ENCODE data around the gene DMRTC2.

Gene DMRTC2

GRCh38 chr19:41889896-41890295, 45.1 kb downstream of the DMRTC2 start:
- TF ChIP-seq CTCF (IDR thresholded peaks at IDR 0.05; ENCODE audit: borderline replicate concordance, insufficient read depth, low read depth, low read length), result no peak
- H3K4me3 ChIP-seq (ENCODE audit: low read depth, low read length), result no peak overlapping the region

DNA sequence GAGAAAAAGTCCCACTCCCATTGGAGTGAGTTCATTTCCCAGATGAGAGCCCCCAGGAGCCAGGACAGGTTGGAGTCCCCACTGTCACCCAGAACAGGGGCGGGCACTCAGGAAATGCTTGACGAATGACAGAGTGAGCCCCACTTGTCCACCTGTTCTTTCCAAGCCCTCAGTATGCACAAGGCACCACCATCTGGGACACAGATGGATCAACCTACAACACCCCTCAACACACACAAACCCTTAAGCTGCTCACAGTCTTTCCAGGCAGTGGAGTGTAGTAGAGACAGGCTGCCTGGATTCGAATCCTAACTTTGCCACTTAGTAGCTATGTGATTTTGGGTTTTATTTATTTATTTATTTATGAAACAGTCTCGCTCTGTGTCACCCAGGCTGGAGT, 46.1 kb downstream of the DMRTC2 start:
- no peak overlapping the region for H3K4me3 ChIP-seq (ENCODE audit: low read depth, low read length)
- no peak for TF ChIP-seq CTCF (IDR thresholded peaks at IDR 0.05; ENCODE audit: borderline replicate concordance, insufficient read depth, low read depth, low read length)

DNA sequence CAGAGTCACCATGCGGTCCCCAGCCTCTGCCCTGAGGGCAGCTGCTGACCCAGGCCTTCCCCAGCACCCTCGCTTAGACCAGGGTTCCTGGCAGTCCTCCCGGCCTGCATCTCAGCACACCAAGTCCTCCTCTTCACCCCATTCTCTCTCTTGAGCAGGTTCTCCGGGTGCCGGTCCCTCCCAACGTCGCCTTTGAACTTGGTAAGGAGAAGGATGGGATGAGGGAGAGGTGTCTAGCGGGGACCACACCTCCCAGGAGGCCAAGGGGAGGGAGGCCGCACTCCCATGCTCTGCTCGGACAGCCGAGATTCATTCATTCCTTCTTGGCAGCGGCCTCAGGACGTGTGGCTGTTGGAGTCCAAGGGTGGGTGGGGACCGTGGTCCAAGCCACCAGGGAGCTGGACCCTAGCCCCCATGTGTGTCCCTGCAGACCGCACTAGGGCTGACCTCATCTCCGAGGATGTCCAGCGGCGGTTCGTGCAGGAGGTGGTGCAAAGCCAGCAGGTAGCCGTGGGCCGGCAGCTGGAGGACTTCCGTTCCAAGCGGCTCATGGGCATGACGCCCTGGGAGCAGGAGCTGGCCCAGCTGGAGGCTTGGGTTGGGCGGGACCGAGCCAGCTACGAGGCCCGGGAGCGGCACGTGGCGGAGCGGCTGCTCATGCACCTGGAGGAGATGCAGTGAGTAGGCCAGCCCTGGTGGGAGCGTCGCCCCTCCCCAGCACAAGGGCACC, 47.5 kb downstream of the DMRTC2 start:
- no peak overlapping the region for H3K4me3 ChIP-seq (ENCODE audit: low read depth, low read length)
- TF ChIP-seq CTCF (IDR thresholded peaks at IDR 0.05; ENCODE audit: borderline replicate concordance, insufficient read depth, low read depth, low read length), result 0 out of 2 replicates have a peak, but pooled peaks have one; percentile 3

- TF ChIP-seq CTCF (IDR thresholded peaks at IDR 0.05; ENCODE audit: borderline replicate concordance, insufficient read depth, low read depth, low read length), result peak; percentile 33; the same call in 1 of the 2 replicates
- H3K4me3 ChIP-seq (ENCODE audit: low read depth, low read length), result no peak overlapping the region
These were observed 49.1 kb downstream of the DMRTC2 start for GRCh38 chr19:41893899-41894298.

GRCh38 chr19:41894350-41894749, 49.5 kb downstream of the DMRTC2 start:
- TF ChIP-seq CTCF (IDR thresholded peaks at IDR 0.05; ENCODE audit: borderline replicate concordance, insufficient read depth, low read depth, low read length), result no peak
- no peak overlapping the region for H3K4me3 ChIP-seq (ENCODE audit: low read depth, low read length)

DNA sequence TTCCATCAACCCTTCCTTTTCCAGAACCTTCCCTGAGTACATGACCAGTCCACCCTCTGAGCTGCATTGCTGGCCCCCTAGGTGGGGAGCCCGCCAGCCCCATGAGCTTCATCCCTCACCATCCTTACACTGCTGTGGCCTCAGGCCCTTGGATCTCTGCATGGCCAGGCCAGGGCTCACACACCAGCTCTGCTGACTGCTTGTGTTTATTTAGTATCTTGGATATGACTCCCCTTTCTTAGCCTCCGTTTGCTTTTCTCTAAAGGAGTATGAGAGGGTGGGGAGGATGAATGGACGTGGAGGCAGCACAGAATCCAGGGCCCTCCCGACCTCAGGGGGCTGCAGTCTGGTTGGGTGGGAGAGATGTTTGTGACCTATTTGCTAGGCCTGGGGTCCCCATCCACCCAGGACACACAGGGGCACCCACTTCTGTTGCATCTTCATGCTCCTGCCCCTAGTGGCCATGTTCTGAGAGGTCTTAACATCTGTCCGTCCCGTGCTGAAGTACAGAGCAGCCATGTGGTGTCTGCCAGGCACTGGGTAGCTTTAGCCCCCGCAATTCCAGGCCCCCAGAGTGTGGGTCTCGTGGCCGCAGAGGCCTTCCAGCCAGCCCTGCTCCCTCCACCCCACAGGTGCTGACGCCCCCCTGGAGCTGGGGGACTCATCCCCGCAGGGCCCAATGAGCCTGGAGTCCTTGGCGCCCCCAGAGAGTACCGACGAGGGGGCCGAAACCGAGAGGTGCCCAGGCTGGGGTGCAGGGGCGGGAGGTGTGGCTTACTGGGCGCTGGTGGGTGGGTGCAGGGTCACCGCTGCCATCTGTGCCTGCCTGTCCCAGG, 51.1 kb downstream of the DMRTC2 start:
- peak; percentile 48; the same call in 1 of the 2 replicates for TF ChIP-seq CTCF (IDR thresholded peaks at IDR 0.05; ENCODE audit: borderline replicate concordance, insufficient read depth, low read depth, low read length)
- no peak overlapping the region for H3K4me3 ChIP-seq (ENCODE audit: low read depth, low read length)

Measured in GM12875 (cell line).